Body of pancreas (tissue), 4 donors: ENCODE measurements around the gene TGM3. TPM values are rescaled to one million over a fixed set of nuclear protein-coding genes. Genes with fewer than 3 reads are reported as not detected.

Experiments
- ATAC-seq: fragments of 150-250 bp; one replicate; pipeline ENCODE4 v1.9.1; 2016
- DNase-seq, 4 donors: peaks; one replicate each; pipeline ENCODE4 v3.0.0-alpha.2; 2019
- H3K27ac ChIP-seq, 4 donors: fragments of 200-600 bp; sonication (generic); 1 replicate in 3 of 4; 2 replicates in 1 of 4; pipeline versions ENCODE4 v1.5.1 to v1.6.1; 2016 to 2019; ENCODE audit warnings: mild to moderate bottlenecking in 1 of 4, mixed read lengths in 1 of 4, moderate library complexity in 1 of 4
- H3K27me3 ChIP-seq, 2 donors: fragments of 200-600 bp; sonication (generic); one replicate each; pipeline ENCODE4 v1.6.0; 2016; ENCODE audit warnings: mild to moderate bottlenecking in 1 of 2
- H3K36me3 ChIP-seq, 2 donors: fragments of 200-600 bp; sonication (generic); replicated peaks in 1 of 2; 2 replicates each; pipeline ENCODE4 v1.5.1; 2016; ENCODE audit warnings: low read depth in 2 of 2; ENCODE audit not compliant: insufficient read depth in 1 of 2
- H3K4me1 ChIP-seq: fragments of 200-600 bp; sonication (generic); one replicate; pipeline ENCODE4 v1.6.0; 2016
- H3K4me3 ChIP-seq, 2 donors: fragments of 200-600 bp; sonication (generic); 1 replicate in 1 of 2; 2 replicates in 1 of 2; pipeline ENCODE4 v1.5.1; 2016 to 2019
- H3K9me3 ChIP-seq, 3 donors: fragments of 200-600 bp; sonication (generic); 1 replicate in 2 of 3; 2 replicates in 1 of 3; pipeline ENCODE4 v1.5.1; 2016
- CTCF ChIP-seq, 7 experiments: fragments of 450-650 bp in 4 of 7; fragments of 200-600 bp in 3 of 7; sonication (generic) in 3 of 7; IDR thresholded peaks; one replicate each; pipeline ENCODE4 v1.5.1; 2016 to 2019; ENCODE audit warnings: antibody characterized with exemption in 7 of 7
- POLR2A ChIP-seq, 3 donors: fragments of 450-650 bp; IDR thresholded peaks; one replicate each; pipeline ENCODE4 v1.6.1; 2016; ENCODE audit warnings: antibody characterized with exemption in 3 of 3, mild to moderate bottlenecking in 2 of 3
- WGBS, 2 donors: methylation state at CpG; one replicate each; pipeline ENCODE4 v1.1.5; 2017; 5-methylcytosine and 5-hydroxymethylcytosine counted together
- intact Hi-C: fragments of 100-400 bp; cut with DNase I; formaldehyde crosslinking; loops from one replicate; pipeline ENCODE4 v1.15.1; 2023
- total RNA-seq, 2 donors: library from RNA; depleted of rRNA; stranded (reverse); fragments of >200 nt; gene quantifications; one replicate each; pipeline ENCODE4 v1.1.0, GENCODE V29; 2016

The TGM3 gene
- total RNA-seq, 2 donors from 2014 or later = 0.26 TPM; not detected in 1

DNA sequence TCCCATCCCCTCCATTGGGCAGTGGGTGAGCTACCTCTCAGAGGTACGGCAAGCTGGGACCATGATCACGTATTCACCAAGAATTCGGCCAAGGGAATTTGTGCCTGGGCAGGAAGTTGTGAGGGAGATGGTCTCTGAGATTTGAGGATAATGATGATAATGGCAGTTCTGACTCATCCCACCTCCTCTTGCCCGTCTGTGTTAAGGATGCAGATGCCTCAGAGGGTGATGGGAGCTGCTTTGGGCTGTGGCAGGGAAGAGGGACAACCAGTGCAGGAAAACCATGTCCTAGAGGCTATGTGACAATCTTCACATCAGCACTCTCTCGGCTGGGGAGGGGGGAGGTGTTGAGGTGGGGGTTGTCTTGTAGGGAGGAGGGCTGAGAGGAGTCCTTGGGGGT, 89.2 kb downstream of the TGM3 start:
- H3K4me3 ChIP-seq = no peak overlapping the region
- no peak for ATAC-seq
- intact Hi-C loops = no loop called here
- H3K4me1 ChIP-seq = no peaks in the 10 kb centered on the region
- no peak for DNase-seq
- no peaks in the 10 kb centered on the region for H3K27me3 ChIP-seq
- no peak overlapping the region for H3K27ac ChIP-seq
- TF ChIP-seq POLR2A (IDR thresholded peaks at IDR 0.05) (no peak), CTCF (IDR thresholded peaks at IDR 0.05) (no peak)
- H3K36me3 ChIP-seq = no peaks in the 10 kb centered on the region
- WGBS, 2 donors = 32 to 58% methylated on average over 5 of the region's 5 CpGs
- no peaks in the 10 kb centered on the region for H3K9me3 ChIP-seq

GRCh38 chr20:2385496-2385895, 89.7 kb downstream of the TGM3 start:
- Histone ChIP-seq H3K27ac (no peak overlapping the region), H3K4me3 (no peak overlapping the region), H3K4me1 (no peaks in the 10 kb centered on the region), H3K36me3 (no peaks in the 10 kb centered on the region), H3K9me3 (no peaks in the 10 kb centered on the region), H3K27me3 (no peaks in the 10 kb centered on the region)
- WGBS, 2 donors = 44 to 68% methylated on average over 6 of the region's 6 CpGs
- TF ChIP-seq CTCF (IDR thresholded peaks at IDR 0.05) (no peak), POLR2A (IDR thresholded peaks at IDR 0.05) (no peak)
- no peak for DNase-seq
- ATAC-seq = no peak
- intact Hi-C loops = no loop called here

DNA sequence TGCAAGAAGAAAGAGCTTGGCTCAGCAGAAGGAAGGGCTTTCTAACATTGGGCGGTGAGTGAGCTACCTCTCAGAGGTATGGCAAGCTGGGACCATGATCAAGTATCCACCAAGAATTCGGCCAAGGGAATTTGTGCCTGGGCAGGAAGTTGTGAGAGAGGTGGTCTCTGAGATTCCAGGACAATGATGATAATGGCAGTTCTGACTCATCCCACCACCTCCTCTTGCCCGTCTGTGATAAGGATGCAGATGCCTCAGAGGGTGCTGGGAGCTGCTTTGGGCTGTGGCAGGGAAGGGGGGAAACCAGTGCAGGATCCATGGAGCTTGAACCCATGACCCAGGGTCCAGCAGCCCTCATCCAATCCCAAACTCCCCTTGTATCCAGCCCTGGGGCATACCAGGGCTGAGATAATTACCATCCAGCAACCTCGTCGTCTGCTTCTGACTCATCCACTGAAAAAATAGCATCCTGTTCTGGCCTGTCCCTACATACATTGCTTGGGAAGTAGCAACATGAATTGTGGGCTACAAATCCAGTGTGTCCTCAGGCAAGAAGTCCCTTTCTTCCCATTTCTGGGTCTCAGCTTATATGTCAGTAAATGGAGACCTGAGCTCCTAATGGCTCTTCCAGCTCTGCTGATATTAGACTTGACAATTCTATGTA, 90.8 kb downstream of the TGM3 start:
- DNase-seq (no peak), ATAC-seq (no peak)
- no peak overlapping the region for H3K27ac ChIP-seq
- no peak overlapping the region for H3K4me3 ChIP-seq
- no peaks in the 10 kb centered on the region for H3K9me3 ChIP-seq
- no peaks in the 10 kb centered on the region for H3K36me3 ChIP-seq
- intact Hi-C loops = no loop called here
- WGBS, 2 donors = 60 to 76% methylated on average over 5 of the region's 5 CpGs
- H3K4me1 ChIP-seq = no peaks in the 10 kb centered on the region
- TF ChIP-seq POLR2A (IDR thresholded peaks at IDR 0.05) (no peak), CTCF (IDR thresholded peaks at IDR 0.05) (no peak)
- no peaks in the 10 kb centered on the region for H3K27me3 ChIP-seq

- Histone ChIP-seq H3K4me1 (no peaks in the 10 kb centered on the region), H3K9me3 (no peaks in the 10 kb centered on the region), H3K4me3 (no peak overlapping the region), H3K27me3 (no peaks in the 10 kb centered on the region), H3K36me3 (no peaks in the 10 kb centered on the region), H3K27ac (no peak overlapping the region)
- ATAC-seq = no peak
- WGBS, 2 donors = 31 to 40% methylated on average over 2 of the region's 2 CpGs
- TF ChIP-seq CTCF (IDR thresholded peaks at IDR 0.05) (peak in 1 of 7 experiments; percentile 11), POLR2A (IDR thresholded peaks at IDR 0.05) (no peak)
- intact Hi-C loops = no loop called here
- no peak for DNase-seq
These were observed 91.4 kb downstream of the TGM3 start for GRCh38 chr20:2387180-2387577.

- WGBS, 2 donors = 57 to 72% methylated on average over 3 to 4 of the region's 4 CpGs
- Histone ChIP-seq H3K4me1 (no peaks in the 10 kb centered on the region), H3K4me3 (no peak overlapping the region), H3K27ac (no peak overlapping the region), H3K9me3 (no peaks in the 10 kb centered on the region), H3K27me3 (no peaks in the 10 kb centered on the region), H3K36me3 (no peaks in the 10 kb centered on the region)
- DNase-seq (no peak), ATAC-seq (no peak)
- TF ChIP-seq POLR2A (IDR thresholded peaks at IDR 0.05) (no peak), CTCF (IDR thresholded peaks at IDR 0.05) (no peak)
- intact Hi-C loops = no loop called here
These were observed 91.8 kb downstream of the TGM3 start for GRCh38 chr20:2387580-2387979.
